ENCODE results near the gene MYLIP.

The MYLIP gene

GRCh38 chr6:16157909-16158308 is 29.0 kb downstream of the MYLIP start:
- TF ChIP-seq, protein P1, sequence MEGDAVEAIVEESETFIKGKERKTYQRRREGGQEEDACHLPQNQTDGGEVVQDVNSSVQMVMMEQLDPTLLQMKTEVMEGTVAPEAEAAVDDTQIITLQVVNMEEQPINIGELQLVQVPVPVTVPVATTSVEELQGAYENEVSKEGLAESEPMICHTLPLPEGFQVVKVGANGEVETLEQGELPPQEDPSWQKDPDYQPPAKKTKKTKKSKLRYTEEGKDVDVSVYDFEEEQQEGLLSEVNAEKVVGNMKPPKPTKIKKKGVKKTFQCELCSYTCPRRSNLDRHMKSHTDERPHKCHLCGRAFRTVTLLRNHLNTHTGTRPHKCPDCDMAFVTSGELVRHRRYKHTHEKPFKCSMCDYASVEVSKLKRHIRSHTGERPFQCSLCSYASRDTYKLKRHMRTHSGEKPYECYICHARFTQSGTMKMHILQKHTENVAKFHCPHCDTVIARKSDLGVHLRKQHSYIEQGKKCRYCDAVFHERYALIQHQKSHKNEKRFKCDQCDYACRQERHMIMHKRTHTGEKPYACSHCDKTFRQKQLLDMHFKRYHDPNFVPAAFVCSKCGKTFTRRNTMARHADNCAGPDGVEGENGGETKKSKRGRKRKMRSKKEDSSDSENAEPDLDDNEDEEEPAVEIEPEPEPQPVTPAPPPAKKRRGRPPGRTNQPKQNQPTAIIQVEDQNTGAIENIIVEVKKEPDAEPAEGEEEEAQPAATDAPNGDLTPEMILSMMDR (IDR thresholded peaks at IDR 0.05; ENCODE audit: control insufficient read depth, extremely low read depth, insufficient read depth): no peak
- DNase-seq (ENCODE audit: low read depth): no peak
- no peak overlapping the region for H3K4me3 ChIP-seq (ENCODE audit: low read depth, low read length)

GRCh38 chr6:16158943-16159557 is 30.2 kb downstream of the MYLIP start:
- TF ChIP-seq, protein P1 (IDR thresholded peaks at IDR 0.05; ENCODE audit: control insufficient read depth, extremely low read depth, insufficient read depth): no peak
- no peak for DNase-seq (ENCODE audit: low read depth)
- H3K4me3 ChIP-seq (ENCODE audit: low read depth, low read length): no peak overlapping the region

DNA sequence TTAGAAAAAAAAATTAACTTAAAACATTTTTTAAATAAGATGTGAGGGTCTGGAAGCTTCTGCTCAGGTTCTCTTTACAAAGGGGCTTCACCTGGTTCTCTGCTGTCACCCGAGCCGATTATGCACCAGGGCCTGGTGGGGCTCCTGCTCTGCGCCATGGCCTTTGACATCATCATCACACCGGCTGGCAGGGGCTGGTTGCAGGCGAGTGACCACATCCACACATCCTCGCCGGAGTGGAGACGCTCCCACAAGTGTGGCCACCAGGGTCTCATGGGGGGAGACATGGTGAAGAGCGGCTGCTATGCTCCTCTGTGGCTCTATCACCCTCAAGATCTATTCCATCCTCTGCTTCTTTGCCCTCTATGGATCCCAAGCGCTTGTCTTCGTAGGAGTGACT is 31.9 kb downstream of the MYLIP start:
- TF ChIP-seq, protein P1 (IDR thresholded peaks at IDR 0.05; ENCODE audit: control insufficient read depth, extremely low read depth, insufficient read depth): no peak
- DNase-seq (ENCODE audit: low read depth): no peak
- H3K4me3 ChIP-seq (ENCODE audit: low read depth, low read length): no peak overlapping the region

DNA sequence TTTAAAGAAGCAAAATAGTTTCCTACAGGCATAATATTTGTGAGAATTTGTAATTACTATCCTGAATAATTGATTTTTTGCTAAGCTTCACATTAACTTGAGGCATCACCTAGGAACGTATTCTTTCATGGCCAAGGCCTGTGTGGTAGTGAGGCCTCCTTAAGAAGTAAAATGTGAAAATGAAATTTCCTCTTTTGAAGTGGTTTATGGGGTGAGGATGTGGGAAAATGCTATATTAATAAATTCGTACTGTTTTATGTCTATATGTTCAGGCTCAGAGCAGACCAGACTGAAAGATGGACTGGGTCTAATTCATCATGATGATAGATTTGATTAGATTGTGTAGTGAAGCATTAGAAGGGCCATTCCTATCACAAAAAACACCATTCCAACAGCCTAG is 33.1 kb downstream of the MYLIP start:
- TF ChIP-seq, protein P1 (IDR thresholded peaks at IDR 0.05; ENCODE audit: control insufficient read depth, extremely low read depth, insufficient read depth): no peak
- H3K4me3 ChIP-seq (ENCODE audit: low read depth, low read length): no peak overlapping the region
- no peak for DNase-seq (ENCODE audit: low read depth)

DNA sequence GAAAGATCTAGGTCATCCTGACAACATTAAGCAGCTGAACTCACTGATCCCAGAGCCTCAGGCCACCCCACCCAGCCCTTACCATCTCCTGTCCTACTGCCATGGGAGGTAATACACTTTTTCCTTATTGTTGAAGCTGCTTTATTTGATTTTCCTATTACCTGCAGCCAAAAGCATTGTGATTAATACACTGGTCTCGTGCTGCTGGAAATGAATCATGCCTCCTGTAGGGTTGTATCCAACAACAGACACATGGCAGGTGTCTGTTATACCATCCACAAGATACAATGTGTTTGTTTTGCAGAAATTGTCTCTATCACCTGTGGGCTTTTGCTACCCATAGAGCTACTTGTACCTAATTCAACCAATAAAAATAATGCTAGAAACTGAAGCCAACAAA is 34.2 kb downstream of the MYLIP start:
- no peak overlapping the region for H3K4me3 ChIP-seq (ENCODE audit: low read depth, low read length)
- TF ChIP-seq, protein P1 (IDR thresholded peaks at IDR 0.05; ENCODE audit: control insufficient read depth, extremely low read depth, insufficient read depth): no peak
- no peak for DNase-seq (ENCODE audit: low read depth)

GRCh38 chr6:16163535-16164300 is 34.8 kb downstream of the MYLIP start:
- no peak for DNase-seq (ENCODE audit: low read depth)
- H3K4me3 ChIP-seq (ENCODE audit: low read depth, low read length): no peak overlapping the region
- TF ChIP-seq, protein P1 (IDR thresholded peaks at IDR 0.05; ENCODE audit: control insufficient read depth, extremely low read depth, insufficient read depth): no peak
